ENCODE measurements around the gene MED28.
A peak's percentile ranks its signal among the peaks of the same experiment; 100 is the strongest.
"Not testable (repeated sequence)": the region's sequence is repeated elsewhere in the genome, so short reads cannot be mapped to it uniquely, and the experiment has no call there.

MED28 gene, protein sequence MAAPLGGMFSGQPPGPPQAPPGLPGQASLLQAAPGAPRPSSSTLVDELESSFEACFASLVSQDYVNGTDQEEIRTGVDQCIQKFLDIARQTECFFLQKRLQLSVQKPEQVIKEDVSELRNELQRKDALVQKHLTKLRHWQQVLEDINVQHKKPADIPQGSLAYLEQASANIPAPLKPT

DNA sequence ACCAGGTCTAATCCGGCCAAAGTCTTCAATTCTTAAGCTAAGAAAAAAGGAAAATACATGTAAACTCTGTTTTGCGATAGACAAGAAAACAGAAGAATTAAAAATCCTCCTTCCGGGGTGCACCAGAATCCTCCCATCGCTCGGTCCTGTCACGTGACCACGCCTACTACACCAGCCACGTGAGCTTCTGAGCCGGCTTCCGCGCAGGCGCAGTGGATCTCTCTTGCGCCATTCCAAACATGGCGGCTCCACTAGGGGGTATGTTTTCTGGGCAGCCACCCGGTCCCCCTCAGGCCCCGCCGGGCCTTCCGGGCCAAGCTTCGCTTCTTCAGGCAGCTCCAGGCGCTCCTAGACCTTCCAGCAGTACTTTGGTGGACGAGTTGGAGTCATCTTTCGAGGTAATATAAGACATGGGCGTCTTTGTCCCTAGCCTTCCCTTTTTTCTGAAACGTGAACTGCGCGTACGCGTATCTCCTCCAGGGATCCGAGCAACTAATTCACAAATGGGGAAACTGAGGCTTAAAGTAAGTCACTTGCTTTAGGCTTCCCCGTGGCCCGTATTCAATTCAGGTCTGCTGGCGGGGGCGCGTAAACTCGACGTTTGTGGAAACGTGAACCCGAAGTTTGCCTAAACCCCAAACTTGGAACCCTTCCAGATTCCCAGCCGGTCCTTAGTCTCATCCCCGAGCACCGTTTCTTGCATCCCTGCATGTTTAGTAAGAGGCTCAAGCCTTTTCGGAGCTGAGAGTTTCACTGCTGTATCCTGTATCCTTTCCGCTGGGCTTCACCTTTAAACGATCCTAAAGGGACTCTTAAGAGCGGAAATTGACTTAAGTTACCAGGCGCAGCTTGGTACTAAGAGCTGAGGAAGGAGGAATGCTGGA, at the start of gene MED28:
Gene MED28, plus strand, starts transcription at position 226 of the 884 bp plus-strand sequence. Its CDS starts 14 bp downstream, at position 240.
- DNase-seq, result peak; percentile 69

DNA sequence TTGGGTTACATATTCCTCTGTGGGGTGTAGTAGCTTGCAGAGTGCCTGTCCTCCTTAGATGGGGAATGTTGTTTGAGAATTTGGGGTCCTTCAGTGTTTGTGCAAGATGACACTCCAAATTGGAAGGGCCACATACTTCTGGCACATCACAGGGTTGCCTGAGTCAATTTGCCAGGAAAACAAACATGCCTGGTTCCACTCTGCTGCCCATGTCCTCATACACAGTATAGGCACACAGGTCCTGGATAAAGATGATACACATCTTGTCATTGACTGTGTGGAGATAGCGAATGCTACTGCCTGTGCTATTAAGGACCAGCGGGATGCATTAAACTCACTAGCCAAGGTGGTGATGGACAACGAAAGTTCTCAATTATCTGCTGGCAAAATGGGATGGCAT, 48.6 kb upstream of the MED28 start:
- DNase-seq, result no peak

DNA sequence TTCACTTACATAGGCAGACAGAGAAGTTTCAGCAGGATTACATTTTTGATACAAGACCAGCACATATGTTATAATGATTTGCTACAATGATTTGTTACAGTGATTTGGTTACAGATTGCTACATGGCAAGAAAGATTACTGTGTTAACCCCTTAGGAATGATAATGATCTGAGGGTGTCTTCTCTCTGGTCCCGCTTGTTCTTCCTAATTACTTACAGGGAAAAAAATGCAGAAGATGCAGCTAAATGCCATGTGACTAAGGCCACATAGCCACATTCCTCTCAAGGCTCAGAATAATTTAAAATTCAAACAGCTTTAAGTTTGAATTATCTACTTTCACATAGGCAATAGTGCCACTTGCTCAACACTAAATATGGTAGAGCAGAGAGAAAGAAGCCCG, 47.2 kb upstream of the MED28 start:
- no peak for DNase-seq

DNA sequence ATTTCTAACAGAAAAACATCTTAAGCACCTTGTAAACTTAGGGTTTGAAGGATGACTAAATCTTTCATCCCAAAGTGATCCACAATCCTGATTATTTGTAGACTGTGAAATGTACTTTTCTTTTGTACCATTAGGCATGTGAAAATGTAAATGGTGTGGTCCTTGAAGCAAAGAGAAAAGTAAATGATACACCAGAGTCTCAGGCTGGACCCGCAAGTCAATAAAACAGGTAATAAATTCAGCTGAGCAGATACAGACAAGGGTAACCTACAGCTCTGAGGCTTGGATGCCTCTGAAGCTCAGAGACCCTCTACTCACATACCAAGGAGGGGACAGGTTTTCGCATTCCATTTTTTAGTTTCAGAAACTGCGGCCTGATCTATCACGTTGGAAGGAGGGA, 40.2 kb upstream of the MED28 start:
- no peak for DNase-seq

DNA sequence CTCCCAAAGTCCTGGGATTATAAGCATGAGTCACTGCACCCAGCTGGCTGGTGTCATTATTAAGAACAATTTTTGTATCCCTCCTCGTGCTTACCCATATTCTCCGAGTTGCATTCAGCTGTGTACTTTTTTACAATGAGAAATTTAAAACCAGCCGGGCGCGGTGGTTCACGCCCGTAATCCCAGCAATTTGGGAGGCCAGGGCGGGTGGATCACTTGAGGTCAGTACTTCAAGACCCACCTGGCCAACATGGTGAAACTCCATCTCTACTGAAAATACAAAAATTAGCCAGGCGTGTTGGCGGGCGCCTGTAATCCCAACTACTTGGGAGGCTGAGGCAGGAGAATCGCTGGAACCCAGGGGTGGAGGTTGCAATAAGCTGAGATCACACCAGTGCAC, 39.3 kb upstream of the MED28 start:
- DNase-seq, result not testable (repeated sequence)

DNA sequence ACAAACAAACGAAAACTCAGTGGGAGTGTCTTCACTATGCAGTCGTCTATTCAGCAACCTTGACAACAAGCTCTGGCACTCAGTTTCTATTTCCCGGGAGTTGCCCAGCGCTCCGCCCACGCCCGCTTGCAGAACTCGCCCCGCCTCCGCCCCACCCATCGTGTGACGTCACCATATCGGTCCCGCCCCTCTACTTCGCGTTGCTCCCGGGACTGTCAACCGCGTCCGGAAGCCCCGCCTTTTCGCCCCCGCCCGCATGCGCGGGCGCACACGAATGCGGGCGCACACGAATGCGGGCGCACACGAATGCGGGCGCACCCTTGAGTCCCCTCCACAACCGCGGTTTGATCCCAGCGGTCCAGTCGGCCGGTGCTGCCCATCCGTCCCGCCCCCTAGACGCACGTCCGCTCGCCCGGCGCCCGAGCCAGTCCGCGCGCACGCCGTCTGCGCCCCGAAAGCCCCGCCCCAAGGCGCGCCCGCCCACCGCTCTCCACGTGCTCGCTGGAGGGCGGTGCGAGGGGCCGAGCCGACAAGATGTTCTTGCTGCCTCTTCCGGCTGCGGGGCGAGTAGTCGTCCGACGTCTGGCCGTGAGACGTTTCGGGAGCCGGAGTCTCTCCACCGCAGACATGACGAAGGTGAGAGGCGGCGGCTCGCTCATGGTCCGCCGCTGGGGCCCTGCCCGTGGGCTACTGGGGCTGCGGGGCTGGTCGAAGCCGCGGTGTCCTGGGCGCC, 37.3 kb upstream of the MED28 start, which contains the start of gene LAP3:
Gene LAP3, plus strand, starts transcription at position 267 of the 733 bp plus-strand sequence. Its CDS starts 268 bp downstream, at position 535.
- peak; percentile 70 for DNase-seq

DNA sequence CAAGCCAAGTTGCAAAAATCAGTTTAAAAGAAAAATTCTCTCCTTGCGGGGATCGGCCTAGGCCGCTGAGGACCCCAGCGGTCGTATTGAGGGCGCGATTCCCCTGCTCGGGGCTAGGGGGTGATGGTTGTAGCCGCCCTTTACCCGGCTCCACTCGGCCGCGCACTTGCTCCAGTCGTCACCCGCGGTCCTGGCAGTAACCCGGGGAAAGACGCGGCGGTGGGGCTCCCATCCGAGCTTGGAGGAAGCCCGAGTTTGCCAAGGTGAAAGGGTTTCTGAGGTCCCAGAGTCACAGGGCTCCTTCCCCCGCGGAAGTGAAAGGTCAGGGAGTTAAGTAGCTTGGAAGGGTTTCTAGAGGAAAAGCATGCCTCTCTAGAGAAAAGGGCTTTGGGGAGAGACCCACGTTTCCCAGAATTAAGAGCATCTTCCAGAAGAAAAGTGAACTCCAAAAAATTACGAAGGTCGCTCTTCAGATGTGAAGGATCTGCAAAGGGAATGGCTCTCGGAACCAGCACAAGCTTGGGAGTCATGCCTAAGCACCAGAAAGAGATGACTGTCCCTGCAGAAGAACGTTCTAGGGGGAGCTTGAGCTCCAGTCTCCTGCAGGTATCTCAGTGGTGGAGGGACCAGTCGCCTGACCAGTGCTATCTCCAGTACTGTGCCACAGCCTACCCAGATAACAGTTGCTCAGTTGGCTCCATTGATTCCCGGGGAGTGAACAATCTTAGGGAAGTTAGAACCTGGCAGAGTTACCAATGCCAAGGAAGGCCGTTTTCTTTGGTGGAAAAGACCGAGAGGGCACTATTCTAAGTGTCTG, 36.6 kb upstream of the MED28 start:
- no peak for DNase-seq

DNA sequence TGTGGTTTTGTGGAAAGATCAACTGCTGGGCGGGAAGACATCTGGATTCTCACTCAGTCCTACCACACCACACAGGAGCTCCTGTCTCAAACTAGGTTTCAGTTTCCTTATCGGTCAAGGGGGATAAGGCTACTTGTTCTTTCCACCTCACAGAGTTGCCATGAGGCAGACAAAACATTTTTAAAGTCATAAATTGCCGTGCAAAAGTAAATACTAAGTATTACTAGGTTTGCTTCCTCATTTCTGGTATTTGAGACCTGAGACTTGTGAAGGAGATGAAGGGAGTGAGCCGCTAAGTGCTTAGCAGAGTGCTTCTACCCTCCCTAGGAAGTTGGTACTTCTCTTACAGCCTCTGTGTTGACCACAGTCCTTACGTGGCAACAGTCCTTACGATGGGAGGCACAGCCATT, 36.0 kb upstream of the MED28 start:
- DNase-seq, result no peak

DNA sequence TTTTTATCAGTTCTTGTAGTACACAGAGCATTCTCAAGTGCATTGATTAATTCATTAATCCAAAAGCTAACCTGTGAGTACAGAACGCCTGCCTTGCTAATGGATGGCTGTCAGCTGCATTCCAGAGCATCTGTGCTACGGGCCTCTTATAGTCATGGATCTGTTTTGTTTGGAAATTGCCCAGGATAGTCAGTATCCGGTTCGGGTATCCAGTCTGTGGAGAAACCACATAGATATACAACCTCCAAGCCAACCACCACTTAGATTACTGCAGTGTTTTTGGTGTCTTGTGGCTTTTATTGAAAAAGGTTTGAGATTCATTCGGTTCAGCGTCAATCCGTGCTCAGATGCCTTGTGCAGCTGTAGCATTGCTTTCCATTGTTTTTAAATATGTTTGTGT, 33.5 kb upstream of the MED28 start:
- no peak for DNase-seq

DNA sequence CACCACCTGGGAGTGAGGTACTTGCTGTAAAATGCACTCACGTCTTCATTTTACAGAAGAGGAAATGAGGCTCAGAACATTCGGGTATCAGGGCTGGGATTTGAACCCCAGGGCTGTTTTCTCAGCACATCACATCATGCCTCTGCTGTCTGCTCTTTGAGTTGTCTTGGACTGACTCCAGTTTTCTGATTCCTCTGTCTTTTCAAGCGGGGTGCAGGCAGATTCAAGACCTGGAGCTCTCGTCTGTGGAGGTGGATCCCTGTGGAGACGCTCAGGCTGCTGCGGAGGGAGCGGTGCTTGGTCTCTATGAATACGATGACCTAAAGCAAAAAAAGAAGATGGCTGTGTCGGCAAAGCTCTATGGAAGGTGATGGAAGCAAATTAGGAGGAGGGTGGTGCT, 31.2 kb upstream of the MED28 start:
- no peak for DNase-seq

DNA sequence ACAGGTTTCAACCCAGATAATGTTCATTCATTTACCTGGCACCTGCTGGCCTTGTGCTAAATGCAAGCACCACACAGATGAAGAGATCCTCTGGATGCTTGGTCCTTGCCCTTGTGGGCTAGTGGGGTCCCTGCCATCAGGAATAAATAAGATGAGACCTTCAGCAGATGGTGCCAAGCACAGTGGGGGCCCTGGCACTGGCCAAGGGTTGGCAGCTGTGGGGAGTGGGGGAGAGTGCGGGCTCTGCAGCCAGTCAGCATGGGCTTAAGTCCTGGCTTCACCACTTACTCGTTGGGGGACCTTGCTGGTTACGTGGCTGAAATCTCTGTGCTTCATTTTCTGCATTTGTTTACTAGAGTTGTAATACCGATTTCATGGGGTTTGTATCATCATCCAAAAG, 30.5 kb upstream of the MED28 start:
- no peak for DNase-seq

DNA sequence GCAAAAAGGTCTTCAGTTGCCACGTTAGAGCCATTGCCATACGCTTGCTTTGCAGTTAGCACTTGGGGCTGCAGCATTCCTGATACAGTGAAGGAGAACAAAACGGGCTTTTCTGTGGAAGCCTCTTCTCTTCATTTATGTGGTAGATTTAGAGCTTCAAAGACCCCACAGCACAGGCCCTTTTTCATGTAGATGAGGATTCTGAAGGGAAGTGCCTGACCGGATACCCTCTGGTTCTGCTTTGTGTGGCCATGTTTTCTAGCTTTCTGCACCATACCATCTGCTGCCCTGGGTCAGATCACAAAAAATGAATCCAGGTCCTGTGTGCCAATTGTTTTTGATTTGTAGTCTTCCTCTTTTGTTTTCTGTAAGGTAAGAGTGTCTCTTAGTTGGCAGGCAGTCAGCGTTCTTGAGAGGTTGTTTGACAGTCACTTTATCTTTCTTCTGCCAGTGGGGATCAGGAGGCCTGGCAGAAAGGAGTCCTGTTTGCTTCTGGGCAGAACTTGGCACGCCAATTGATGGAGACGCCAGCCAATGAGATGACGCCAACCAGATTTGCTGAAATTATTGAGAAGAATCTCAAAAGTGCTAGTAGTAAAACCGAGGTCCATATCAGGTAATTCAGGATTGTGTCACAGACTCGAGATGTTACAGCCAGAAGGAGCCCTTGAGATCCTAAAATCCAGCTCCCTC, 29.8 kb upstream of the MED28 start:
- no peak for DNase-seq

DNA sequence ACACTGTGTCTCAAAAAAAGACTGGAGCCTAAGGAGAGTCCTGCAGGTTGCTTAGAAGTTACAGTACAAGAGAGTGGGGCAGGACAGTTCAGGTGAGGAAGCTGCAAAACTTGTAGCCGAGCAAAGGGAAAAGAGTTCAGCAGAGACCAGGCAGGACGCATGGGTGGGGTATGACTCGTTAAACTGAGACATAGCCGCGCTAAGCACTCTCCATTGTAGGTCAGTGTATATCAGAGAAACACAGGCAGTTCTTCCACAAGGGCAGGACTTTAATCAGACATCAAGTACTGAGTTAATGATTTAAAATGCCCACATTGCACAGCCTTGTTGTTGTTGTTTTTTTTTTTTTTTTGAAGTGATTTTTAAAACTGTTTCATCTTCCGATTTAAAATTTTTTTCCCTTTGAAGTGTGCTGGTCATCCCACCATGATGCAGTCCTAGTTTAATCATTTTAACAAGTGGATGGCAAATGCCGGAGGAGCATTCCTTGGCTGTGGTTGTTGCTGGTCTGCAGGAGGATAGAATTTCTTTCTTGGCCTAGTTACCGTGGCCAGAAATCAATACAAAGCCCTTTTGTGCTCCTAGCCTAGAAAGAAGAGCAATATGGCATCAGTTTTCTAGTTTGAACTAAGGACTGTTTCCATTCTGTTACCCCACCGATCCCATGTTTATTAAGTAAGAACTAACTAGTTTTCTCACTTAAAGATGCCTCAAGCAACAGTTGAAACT, 27.2 kb upstream of the MED28 start:
- DNase-seq, result no peak

DNA sequence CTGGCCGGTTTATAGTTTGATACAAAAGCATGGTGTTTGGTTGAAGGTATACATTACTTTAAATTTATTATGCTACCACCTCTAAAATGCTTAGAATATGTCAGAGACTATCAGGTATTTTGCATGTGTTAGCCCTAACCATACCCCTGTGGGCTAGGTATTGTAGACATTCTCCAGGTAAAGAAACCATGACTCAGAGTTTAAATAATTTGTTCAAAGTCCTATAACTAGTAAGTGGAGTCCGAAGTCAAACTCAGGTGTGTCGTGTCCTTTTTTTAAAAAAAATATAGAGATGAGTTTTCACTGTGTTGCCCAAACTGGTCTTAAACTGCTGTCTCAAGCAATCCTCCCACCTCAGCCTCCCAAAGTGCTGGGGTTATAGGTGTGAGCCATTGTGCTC, 25.1 kb upstream of the MED28 start:
- DNase-seq, result no peak

DNA sequence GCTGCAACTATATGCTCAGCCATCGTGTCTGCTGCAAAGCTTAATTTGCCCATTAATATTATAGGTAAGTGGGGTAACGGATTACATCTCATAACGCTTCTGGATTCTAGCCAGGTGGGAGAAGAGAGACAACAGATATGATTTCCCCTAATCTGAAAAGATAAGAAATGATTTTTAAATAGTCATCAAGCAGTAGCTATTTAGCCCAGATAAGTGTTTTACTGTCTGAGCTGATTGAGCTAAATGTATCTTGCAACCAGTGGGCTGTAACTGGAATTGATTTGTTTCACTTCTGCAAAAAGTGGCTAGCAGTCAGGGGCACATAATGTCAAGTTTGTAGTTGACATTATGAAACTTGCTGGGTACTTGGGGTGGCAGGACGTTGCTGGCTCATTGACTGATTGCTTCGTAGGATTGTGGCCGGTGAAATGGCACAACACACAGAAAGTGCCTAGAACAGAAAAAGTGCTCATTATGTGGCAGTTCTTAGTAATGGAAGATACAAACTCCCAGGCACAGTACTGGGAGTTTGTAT, 18.9 kb upstream of the MED28 start:
- DNase-seq, result no peak

DNA sequence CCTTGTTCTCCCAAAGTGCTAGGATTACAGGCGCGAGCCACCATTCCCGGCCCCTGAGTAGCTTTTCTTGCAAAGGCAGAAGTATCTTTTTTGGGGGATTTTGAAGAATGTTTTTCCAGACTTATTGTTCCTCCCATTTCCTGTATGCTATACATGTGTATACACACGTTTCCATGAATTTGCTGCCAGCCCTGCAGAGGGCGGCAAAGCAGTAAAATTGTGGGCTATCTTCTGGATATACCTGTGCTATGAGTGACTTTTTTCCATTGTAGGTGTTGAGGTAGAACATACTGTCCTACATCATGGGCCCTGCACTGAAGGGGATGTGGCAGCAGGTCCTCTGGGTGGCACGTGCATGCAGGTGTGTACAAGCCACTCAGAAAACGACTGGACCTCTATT, 16.9 kb upstream of the MED28 start:
- no peak for DNase-seq

DNA sequence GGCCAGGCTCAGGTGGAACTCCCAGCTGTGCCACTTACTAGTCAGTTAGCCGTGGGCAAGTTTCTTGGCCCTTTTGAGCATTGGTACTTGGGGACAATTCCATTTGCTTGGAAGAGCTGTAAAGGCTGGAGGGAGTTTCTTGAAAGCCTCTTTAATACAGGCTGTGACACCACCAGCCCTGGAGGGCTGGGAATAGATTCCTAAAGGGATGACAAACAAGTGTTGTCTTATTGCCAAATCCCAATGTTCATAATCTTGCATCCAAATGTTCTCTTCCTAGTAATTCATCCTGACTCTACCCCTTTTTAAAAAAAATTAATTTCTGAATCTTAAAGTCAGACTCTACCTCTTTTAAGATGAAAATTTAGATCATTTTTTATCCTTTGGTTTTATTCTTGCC, 14.6 kb upstream of the MED28 start:
- DNase-seq, result no peak

DNA sequence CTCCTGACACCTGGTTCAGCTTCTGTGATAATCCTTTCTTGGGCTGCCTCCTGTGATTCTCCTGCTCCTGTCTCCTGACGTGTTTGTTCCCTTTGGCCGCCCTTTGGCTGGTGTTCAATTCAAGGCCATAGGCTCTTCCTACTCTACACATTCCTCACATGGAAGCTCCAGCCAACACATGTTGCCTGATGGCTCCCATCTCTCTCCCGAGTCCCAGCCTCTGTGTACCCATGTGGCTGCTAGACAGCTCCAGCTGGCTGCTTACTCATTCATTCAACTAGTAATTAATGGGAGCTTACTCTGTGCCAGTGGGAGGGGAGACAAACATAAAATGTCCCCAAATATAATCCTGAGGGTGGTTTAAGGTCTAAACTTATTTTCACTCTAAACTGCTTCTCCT, 9.2 kb upstream of the MED28 start:
- no peak for DNase-seq

DNA sequence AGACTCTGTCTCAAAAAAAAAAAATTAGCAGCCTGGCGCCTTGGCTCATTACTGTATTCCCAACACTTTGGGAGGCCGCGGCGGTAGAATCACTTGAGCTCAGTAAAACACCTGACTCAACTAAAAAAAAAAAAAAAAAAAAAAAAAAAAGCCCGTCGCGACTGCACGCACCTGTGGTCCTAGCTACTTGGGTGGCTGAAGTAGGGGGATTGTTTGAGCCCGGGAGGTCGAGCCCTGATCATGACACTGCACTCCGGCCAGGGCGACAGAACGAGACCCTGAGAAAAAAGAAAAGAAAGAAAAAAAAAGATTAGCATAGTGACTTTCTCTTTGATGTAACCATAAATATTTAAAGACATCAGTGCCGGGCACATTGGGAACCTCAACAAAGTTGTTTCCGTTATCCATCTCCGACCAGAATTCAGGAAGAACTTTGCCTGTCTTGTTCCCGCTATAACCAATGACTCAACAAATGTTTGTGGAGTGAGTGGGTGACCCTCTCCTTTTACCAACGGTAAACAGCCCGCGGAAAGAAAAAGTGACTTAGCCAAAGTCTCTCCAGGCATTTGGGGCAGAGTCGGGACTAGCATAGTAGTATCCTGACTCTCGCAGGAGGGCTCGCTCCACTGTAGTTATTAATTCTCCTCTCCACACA, 553 bp upstream of the MED28 start:
- DNase-seq, result peak; percentile 15

DNA sequence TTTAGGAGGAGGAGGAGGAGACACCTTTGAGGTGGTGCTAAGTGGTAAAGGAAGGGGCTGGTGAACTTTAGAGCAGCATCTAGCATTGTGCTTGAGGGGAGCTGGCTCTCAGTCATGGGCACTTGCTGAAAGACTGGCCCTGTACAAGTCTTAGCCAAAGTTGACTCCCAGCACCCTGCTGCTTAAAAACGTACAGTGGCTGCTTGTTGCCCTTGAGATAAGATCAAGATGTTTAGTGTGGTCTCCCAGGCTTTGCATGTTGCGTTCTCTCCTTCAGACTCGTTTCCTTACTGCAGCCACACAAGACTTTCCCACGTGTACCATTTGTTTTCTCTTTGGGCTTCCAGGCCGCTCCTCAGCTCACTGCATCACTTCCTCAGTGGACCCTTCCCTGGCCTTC, 1.8 kb downstream of the MED28 start:
- no peak for DNase-seq

DNA sequence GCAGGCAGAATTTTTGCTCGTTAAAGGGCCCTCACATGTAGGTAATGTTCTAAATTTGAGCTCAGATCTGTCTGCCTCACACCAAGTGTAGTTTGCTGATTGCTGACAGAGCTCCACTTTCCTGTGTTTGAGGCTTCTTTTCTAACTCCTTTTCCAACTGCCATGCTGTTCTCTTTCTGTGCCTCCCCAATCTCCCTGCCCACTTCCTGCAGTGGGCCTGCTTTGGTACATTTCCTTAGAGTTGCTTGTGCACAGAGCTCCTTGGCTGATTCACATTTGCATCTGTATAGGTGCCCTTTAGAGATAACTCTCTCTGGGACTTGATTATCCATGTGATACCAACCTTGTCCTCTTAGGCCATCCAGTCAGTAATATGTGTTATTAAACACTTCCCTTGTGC, 4.5 kb downstream of the MED28 start:
- no peak for DNase-seq

All from NCI-H2171 (cell line).